NCI-H187 (cell line): ENCODE results near the gene MRGPRG.
"Not testable (repeated sequence)": the region's sequence is repeated elsewhere in the genome, so short reads cannot be mapped to it uniquely, and the experiment has no call there.

Experiments
- DNase-seq, 2 experiments: peaks; one replicate each; lab custom pipeline; 2025; lab: John Stamatoyannopoulos, UW

MRGPRG gene

DNA sequence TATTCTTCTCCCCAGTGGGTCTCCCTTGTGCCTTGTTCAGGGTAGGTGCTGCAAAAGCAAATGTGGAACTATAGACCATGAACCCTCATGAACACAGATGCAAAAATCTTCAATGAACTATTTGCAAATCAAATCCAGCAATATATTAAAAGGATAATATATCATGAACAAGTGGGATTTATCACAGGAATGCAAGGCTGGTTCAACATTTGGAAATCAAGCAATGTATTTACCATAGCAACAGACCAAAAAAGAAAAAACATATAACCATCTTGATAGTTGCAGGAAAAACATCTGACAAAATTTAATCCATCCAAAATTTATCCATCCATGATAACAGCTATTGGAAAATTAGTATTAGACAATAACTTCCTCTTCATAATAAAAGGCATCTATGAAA, 42.1 kb downstream of the MRGPRG start:
- DNase-seq = no peak

DNA sequence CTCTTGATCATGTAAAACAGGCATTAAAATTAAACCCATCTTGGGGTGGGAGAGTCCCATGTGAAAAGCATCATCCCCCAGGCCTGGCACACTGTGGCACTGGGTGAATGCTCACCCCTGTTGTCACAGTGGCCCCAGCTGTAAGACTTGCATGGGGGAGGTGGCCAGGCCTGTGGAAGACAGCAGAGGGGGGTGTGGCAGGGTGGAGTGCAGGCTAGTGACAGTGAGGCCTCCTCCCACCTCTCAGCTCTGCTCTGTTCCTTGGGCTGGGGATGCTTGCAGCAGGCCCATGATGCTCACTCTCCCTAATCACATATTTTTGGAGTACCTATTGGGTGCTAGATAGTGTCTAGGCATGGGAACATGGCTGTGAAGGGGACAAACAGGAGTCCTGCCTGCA, 43.4 kb downstream of the MRGPRG start:
- DNase-seq = no peak

DNA sequence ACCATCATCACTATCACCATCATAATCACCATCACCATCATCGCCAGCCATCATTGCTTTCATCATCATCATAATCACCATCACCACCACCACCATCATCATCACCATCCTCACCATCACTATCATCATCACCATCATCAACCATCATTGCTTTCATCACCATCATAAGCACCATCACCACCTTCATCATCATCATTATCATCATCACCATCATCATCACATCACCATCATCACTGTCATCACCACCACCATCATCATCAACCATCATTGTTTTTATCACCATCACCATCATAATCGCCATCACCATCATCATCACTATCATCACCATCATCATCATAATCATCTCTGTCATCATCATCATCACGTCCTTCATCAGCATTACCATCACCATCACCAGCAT, 44.2 kb downstream of the MRGPRG start:
- DNase-seq = no peak

DNA sequence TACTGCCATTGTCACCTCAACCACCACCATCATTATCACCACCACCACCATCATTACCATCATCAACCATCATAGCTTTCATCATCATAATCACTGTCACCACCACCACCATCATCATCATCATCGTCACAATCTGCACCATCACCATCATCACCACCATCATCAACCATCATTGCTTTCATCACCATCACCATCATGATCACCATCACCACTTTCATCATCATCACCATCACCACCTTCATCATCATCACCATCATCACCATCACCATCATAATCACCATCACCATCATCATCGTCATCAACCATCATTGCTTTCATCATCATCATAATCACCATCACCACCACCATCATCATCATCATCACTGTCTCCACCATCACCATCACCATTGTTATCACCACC, 44.8 kb downstream of the MRGPRG start:
- DNase-seq = no peak

DNA sequence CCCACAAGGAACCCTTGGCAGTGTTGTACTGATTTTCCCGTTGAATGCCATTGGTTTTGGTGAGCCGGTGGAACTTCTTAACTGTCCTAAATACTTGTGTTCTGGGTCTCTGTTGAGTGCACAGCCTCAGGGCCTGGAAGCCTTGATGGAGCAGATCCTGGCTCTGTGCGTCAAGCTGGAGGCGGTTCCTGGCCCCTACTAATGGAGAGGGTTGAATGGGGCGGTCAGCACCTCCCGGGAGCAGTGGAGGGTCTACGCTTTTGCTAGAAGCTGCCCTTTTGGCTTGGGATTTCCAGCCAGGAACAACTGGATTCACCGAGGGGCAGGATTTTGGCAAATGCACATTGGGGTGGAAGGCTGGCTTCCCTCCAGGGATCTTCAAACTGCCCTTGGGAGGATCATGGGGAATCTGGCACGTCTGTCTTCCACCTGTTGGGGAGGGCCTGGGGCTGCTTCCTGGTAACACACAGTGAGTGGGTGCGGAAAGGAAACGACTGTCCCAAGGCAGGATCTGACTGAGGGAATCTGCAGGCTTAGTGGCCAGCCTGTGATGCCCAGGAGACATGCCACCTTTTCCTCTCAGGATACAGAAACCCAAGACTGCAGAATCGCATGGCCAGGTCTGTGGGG, 46.6 kb downstream of the MRGPRG start:
- DNase-seq = no peak

DNA sequence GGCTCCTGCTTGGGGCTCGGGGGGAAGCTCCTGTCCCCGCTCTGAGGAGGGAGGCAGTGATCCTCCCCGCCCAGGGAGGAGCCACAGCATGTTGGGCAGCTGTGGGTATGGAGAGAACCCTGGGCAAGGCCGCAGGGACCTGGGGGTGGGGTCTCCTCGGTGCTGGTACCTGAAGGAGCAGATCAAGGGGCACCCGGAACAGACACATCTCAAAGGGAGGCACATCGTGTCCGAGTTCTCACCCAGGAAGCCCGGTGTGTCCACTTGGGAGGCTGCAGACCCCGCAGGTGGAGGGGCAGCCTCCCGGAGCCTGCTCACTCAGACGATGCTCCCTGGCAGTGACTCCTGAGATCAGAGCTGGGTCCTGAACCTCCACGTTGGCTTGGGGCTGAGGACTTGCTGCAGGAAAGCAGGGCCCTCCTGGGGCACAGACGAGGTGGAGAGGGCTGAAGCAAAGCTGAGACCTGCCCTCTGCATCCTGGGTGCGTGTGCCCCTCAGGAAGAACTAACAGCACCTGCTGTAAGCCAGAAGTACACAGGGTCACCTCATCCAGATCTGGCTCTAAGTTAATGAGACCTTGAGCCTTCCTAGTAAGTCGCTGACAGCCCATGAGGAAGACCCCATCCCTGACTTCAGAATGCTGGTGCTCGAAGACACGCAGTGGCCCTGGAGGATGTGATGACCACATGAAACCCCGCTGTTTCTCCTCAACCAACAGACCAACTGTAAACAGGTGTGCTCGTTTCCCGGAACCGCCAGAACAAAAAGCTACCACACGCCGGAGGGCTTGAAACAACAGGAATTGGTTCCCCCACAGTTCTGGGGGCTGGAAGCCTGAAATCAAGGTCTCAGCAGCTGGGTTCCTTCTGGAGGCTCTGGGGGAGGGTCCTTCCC, 47.6 kb downstream of the MRGPRG start:
- DNase-seq = no peak

DNA sequence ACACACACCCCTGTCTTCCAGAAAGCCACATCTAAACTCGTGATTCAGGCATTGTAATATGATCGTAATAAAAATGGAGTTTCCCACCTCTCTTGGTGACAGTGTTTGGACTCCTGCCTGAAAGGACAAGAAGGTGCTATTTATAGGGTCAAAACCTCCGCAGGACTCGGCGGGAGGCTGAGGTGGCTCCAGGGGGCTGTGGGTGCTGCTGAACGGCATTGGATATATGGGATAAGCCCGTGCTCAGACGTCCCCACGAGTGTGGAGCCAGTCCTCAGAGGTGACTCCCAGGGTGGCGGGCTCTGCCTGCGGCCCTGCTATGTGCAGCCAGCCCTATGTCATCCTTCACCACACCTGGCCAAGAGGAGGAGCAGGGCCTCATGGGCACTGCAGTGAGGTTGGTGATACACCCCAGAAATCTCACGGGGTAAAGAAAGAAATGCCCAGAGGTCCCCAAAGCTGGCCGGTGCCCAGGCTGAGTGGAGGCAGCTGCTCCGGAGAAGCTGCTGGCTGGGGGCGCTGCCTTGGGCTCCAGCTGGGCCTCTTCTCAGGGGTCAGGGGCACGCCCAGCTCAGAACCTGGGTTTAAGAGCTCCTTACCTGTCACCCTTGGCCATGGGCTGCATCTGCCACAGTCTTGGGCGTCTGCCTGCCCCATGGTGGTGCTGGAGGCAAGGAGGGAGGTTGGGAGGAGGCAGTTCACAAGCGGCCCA, 48.4 kb downstream of the MRGPRG start:
- DNase-seq = no peak

DNA sequence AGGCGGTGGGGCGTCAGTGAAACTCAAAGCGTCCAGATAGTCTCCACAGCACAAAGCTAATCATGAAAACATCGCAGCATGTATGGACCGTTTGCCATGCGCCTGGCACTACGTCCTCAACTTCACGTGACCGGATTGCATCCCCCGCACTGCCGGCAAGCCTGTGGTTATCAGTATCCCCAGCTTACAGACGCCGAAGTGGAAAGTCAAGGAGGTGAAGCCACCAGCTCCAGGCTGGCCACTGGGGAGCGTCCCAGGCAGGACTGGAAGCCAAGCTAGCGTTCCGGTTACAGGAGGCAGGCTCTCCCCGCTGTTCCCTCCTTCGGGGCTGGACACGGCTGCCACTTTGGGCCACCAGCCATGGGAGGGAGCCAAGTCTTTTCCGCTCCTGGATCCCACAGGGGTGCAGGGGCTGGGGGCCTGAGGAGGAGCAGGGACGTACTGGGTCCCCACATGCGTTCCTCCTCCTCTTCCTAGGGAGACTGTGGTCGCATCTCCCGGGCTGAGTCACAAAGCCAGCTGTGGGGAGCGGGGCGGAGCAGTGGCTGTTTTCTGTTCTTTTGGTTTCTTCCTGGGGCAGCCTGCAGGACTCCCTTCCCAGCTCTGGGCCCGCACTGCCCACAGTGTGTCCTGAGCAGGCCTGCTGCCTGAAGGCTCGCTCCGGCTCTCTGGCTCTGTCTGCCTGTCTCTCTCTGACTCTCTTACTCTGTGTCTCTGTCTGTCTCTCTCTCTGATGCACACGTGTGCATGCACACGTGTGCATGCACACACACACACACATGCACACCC, 49.2 kb downstream of the MRGPRG start:
- no peak for DNase-seq

DNA sequence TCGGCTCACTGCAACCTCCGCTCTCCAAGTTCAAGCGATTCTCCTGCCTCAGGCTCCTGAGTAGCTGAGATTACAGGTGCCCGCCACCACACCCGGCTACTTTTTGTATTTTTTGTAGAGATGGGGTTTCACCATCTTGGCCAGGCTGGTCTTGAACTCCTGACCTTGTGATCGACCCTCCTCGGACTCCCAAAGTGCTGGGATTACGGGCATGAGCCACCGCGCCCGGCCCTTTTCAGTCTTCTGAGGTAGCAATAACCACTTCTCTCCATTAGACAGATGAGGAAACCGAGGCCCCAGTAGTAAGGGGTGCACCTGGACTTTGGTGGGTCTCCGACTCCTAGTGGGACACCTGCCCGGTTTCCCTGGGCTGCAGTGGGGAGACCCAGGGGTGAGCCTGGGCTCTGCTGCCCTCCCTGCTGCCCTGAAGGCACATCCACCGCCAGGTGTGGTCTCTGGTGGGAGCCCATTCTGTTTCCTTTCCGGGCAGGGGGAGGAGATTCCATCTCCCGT, 49.8 kb downstream of the MRGPRG start:
- DNase-seq = not testable (repeated sequence)
